ENCODE data around the gene SMIM9. TPM values are rescaled to one million over a fixed set of nuclear protein-coding genes. Genes with fewer than 3 reads are reported as not detected.

The SMIM9 gene
- total RNA-seq, 1 experiment from 2014 or later: not detected

DNA sequence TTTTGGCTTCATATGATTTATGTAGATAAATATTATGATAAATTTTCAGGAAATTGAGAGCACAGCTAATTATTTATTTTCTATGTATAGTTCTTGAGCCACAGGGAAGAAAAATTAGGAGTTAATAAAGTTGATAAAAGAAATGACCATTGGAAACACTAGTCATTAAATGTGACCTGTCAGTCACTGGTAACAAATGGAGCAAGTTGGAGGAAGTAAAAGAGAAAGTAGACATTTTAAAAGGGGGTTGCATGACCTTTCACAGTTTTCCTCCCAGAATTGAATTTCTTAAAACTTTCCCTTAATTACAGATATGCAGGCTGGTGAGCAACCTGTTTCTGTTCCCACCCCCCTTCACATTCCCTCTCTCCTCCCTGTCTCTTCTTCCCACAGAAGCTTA, 5.3 kb downstream of the SMIM9 start:
- H3K27ac Mint-ChIP-seq: no peak overlapping the region
- H3K9me3 Mint-ChIP-seq: no peaks in the 10 kb centered on the region
- no peaks in the 10 kb centered on the region for H3K27me3 Mint-ChIP-seq (ENCODE audit: low read depth)
- H3K4me3 Mint-ChIP-seq: no peak overlapping the region
- ChIA-PET POLR2A (no interaction called here), CTCF (no interaction called here)
- no peak for DNase-seq (ENCODE audit: low spot score)
- no peaks in the 10 kb centered on the region for H3K36me3 Mint-ChIP-seq
- H3K4me1 Mint-ChIP-seq: peaks cover 16% of the 10 kb centered on the region
- ATAC-seq: no peak
- no peak for TF ChIP-seq MXD4 (CRISPR knock-in tag; IDR thresholded peaks at IDR 0.05; ENCODE audit: borderline replicate concordance)
- TF ChIP-seq, protein P1, sequence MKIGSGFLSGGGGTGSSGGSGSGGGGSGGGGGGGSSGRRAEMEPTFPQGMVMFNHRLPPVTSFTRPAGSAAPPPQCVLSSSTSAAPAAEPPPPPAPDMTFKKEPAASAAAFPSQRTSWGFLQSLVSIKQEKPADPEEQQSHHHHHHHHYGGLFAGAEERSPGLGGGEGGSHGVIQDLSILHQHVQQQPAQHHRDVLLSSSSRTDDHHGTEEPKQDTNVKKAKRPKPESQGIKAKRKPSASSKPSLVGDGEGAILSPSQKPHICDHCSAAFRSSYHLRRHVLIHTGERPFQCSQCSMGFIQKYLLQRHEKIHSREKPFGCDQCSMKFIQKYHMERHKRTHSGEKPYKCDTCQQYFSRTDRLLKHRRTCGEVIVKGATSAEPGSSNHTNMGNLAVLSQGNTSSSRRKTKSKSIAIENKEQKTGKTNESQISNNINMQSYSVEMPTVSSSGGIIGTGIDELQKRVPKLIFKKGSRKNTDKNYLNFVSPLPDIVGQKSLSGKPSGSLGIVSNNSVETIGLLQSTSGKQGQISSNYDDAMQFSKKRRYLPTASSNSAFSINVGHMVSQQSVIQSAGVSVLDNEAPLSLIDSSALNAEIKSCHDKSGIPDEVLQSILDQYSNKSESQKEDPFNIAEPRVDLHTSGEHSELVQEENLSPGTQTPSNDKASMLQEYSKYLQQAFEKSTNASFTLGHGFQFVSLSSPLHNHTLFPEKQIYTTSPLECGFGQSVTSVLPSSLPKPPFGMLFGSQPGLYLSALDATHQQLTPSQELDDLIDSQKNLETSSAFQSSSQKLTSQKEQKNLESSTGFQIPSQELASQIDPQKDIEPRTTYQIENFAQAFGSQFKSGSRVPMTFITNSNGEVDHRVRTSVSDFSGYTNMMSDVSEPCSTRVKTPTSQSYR (CRISPR knock-in tag; IDR thresholded peaks at IDR 0.05): no peak
- no peak for TF ChIP-seq NFE2L1 (CRISPR knock-in tag; IDR thresholded peaks at IDR 0.05)
- TF ChIP-seq, protein P2, sequence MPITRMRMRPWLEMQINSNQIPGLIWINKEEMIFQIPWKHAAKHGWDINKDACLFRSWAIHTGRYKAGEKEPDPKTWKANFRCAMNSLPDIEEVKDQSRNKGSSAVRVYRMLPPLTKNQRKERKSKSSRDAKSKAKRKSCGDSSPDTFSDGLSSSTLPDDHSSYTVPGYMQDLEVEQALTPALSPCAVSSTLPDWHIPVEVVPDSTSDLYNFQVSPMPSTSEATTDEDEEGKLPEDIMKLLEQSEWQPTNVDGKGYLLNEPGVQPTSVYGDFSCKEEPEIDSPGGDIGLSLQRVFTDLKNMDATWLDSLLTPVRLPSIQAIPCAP (CRISPR knock-in tag; IDR thresholded peaks at IDR 0.05): no peak
- TF ChIP-seq ZNF232 (CRISPR knock-in tag; IDR thresholded peaks at IDR 0.05): no peak
- TF ChIP-seq, protein P3, sequence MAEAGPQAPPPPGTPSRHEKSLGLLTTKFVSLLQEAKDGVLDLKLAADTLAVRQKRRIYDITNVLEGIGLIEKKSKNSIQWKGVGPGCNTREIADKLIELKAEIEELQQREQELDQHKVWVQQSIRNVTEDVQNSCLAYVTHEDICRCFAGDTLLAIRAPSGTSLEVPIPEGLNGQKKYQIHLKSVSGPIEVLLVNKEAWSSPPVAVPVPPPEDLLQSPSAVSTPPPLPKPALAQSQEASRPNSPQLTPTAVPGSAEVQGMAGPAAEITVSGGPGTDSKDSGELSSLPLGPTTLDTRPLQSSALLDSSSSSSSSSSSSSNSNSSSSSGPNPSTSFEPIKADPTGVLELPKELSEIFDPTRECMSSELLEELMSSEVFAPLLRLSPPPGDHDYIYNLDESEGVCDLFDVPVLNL (CRISPR knock-in tag; IDR thresholded peaks at IDR 0.05; ENCODE audit: borderline replicate concordance, low read depth): no peak
- TF ChIP-seq FOXP1 (CRISPR knock-in tag; IDR thresholded peaks at IDR 0.05; ENCODE audit: borderline replicate concordance): no peak
- TF ChIP-seq, protein P4, sequence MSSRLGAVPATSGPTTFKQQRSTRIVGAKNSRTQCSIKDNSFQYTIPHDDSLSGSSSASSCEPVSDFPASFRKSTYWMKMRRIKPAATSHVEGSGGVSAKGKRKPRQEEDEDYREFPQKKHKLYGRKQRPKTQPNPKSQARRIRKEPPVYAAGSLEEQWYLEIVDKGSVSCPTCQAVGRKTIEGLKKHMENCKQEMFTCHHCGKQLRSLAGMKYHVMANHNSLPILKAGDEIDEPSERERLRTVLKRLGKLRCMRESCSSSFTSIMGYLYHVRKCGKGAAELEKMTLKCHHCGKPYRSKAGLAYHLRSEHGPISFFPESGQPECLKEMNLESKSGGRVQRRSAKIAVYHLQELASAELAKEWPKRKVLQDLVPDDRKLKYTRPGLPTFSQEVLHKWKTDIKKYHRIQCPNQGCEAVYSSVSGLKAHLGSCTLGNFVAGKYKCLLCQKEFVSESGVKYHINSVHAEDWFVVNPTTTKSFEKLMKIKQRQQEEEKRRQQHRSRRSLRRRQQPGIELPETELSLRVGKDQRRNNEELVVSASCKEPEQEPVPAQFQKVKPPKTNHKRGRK (CRISPR knock-in tag; IDR thresholded peaks at IDR 0.05; ENCODE audit: borderline replicate concordance): no peak
- TF ChIP-seq, protein P5, sequence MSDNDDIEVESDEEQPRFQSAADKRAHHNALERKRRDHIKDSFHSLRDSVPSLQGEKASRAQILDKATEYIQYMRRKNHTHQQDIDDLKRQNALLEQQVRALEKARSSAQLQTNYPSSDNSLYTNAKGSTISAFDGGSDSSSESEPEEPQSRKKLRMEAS (CRISPR knock-in tag; IDR thresholded peaks at IDR 0.05): no peak
- TF ChIP-seq JUN (CRISPR knock-in tag; IDR thresholded peaks at IDR 0.05): no peak

DNA sequence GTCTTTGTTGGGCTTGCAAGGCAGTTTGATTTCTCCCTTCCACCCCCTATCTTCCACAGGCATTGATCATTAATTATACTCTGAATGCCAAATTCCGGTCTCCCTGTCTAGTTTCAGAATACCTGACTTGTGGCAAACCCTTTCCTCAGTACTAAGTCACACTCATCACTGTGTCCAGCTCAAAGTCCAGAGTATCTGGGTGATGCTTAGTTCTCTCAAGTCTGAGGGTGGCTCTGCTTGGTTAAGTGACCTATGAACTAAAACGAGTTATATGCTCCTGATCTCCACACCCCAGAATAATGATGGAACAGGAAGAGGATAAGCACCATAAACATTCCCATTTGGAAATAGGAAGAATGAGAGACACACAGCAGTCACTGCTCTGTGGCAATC, 6.5 kb downstream of the SMIM9 start:
- Mint-ChIP-seq H3K9me3 (no peaks in the 10 kb centered on the region), H3K27ac (no peak overlapping the region), H3K4me1 (peaks cover 16% of the 10 kb centered on the region), H3K4me3 (no peak overlapping the region), H3K36me3 (no peaks in the 10 kb centered on the region), H3K27me3 (ENCODE audit: low read depth) (no peaks in the 10 kb centered on the region)
- POLR2A ChIA-PET: no interaction called here
- ATAC-seq (no peak), DNase-seq (ENCODE audit: low spot score) (no peak)
- CTCF ChIA-PET: no interaction called here
- TF ChIP-seq, protein P6, sequence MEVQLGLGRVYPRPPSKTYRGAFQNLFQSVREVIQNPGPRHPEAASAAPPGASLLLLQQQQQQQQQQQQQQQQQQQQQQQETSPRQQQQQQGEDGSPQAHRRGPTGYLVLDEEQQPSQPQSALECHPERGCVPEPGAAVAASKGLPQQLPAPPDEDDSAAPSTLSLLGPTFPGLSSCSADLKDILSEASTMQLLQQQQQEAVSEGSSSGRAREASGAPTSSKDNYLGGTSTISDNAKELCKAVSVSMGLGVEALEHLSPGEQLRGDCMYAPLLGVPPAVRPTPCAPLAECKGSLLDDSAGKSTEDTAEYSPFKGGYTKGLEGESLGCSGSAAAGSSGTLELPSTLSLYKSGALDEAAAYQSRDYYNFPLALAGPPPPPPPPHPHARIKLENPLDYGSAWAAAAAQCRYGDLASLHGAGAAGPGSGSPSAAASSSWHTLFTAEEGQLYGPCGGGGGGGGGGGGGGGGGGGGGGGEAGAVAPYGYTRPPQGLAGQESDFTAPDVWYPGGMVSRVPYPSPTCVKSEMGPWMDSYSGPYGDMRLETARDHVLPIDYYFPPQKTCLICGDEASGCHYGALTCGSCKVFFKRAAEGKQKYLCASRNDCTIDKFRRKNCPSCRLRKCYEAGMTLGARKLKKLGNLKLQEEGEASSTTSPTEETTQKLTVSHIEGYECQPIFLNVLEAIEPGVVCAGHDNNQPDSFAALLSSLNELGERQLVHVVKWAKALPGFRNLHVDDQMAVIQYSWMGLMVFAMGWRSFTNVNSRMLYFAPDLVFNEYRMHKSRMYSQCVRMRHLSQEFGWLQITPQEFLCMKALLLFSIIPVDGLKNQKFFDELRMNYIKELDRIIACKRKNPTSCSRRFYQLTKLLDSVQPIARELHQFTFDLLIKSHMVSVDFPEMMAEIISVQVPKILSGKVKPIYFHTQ (CRISPR knock-in tag; IDR thresholded peaks at IDR 0.05): no peak
- TF ChIP-seq, protein P7, sequence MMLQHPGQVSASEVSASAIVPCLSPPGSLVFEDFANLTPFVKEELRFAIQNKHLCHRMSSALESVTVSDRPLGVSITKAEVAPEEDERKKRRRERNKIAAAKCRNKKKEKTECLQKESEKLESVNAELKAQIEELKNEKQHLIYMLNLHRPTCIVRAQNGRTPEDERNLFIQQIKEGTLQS (CRISPR knock-in tag; conservative IDR thresholded peaks at IDR 0.05): no peak
- TF ChIP-seq, protein P4 (CRISPR knock-in tag; IDR thresholded peaks at IDR 0.05; ENCODE audit: borderline replicate concordance): no peak
- TF ChIP-seq ZBTB21 (CRISPR knock-in tag; IDR thresholded peaks at IDR 0.05; ENCODE audit: borderline replicate concordance) (no peak), TCF7 (CRISPR knock-in tag; IDR thresholded peaks at IDR 0.05; ENCODE audit: low read depth) (no peak), ZNF219 (CRISPR knock-in tag; IDR thresholded peaks at IDR 0.05; ENCODE audit: borderline replicate concordance) (no peak), ZNF416 (CRISPR knock-in tag; IDR thresholded peaks at IDR 0.05) (no peak), GABPB1 (CRISPR knock-in tag; IDR thresholded peaks at IDR 0.05) (no peak), NR3C1 (CRISPR knock-in tag; conservative IDR thresholded peaks at IDR 0.05; ENCODE audit: low read depth) (no peak)
- TF ChIP-seq, protein P8, sequence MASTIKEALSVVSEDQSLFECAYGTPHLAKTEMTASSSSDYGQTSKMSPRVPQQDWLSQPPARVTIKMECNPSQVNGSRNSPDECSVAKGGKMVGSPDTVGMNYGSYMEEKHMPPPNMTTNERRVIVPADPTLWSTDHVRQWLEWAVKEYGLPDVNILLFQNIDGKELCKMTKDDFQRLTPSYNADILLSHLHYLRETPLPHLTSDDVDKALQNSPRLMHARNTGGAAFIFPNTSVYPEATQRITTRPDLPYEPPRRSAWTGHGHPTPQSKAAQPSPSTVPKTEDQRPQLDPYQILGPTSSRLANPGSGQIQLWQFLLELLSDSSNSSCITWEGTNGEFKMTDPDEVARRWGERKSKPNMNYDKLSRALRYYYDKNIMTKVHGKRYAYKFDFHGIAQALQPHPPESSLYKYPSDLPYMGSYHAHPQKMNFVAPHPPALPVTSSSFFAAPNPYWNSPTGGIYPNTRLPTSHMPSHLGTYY (CRISPR knock-in tag; IDR thresholded peaks at IDR 0.05): no peak
- TF ChIP-seq, protein P9, sequence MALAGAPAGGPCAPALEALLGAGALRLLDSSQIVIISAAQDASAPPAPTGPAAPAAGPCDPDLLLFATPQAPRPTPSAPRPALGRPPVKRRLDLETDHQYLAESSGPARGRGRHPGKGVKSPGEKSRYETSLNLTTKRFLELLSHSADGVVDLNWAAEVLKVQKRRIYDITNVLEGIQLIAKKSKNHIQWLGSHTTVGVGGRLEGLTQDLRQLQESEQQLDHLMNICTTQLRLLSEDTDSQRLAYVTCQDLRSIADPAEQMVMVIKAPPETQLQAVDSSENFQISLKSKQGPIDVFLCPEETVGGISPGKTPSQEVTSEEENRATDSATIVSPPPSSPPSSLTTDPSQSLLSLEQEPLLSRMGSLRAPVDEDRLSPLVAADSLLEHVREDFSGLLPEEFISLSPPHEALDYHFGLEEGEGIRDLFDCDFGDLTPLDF (CRISPR knock-in tag; IDR thresholded peaks at IDR 0.05): no peak
